RWPE2 (cell line): ENCODE data around the gene GMDS.

Experiments
- ATAC-seq: fragments of 200-7000 bp; cut with Tn5 transposase; 3 replicates; pipeline ENCODE4 v1.9.1; 2021; ENCODE audit warnings: low read depth
- DNase-seq: peaks from one replicate; pipeline ENCODE4 v3.0.0-alpha.2; 2020; ENCODE audit warnings: low spot score
- H3K27ac ChIP-seq: fragments of 450-650 bp; 2 replicates; pipeline ENCODE4 v1.5.1; 2017; ENCODE audit warnings: mild to moderate bottlenecking; ENCODE audit not compliant: poor library complexity, severe bottlenecking
- H3K27me3 ChIP-seq: fragments of 250-450 bp; sonication (Bioruptor Pico); 2 replicates; pipeline ENCODE4 v1.5.1; 2021; ENCODE audit warnings: mild to moderate bottlenecking, moderate library complexity; ENCODE audit not compliant: insufficient read depth, poor library complexity, severe bottlenecking
- H3K36me3 ChIP-seq: fragments of 250-450 bp; sonication (Bioruptor Pico); 2 replicates; pipeline ENCODE4 v1.5.1; 2020; ENCODE audit warnings: low read depth, mild to moderate bottlenecking, moderate library complexity
- H3K4me1 ChIP-seq: fragments of 250-450 bp; sonication (Bioruptor Pico); 2 replicates; pipeline ENCODE4 v1.5.1; 2021; ENCODE audit warnings: mild to moderate bottlenecking, moderate library complexity; ENCODE audit not compliant: insufficient read depth, poor library complexity, severe bottlenecking
- H3K4me3 ChIP-seq: fragments of 250-450 bp; sonication (Bioruptor Pico); 2 replicates; pipeline ENCODE4 v1.5.1; 2021; ENCODE audit warnings: mild to moderate bottlenecking, moderate library complexity; ENCODE audit not compliant: severe bottlenecking
- H3K9me3 ChIP-seq: fragments of 250-450 bp; sonication (Bioruptor Pico); 2 replicates; pipeline ENCODE4 v1.5.1; 2021; ENCODE audit warnings: mild to moderate bottlenecking, moderate library complexity; ENCODE audit not compliant: severe bottlenecking
- TF ChIP-seq, protein P1 (sequence below): fragments of 450-650 bp; IDR thresholded peaks from one replicate; pipeline ENCODE4 v1.5.1; 2017; ENCODE audit warnings: mild to moderate bottlenecking, moderate library complexity; ENCODE audit not compliant: poor library complexity, severe bottlenecking

The GMDS gene

GRCh38 chr6:1780251-1780867 is 465.0 kb downstream of the GMDS start:
- no peak for DNase-seq
- H3K9me3 ChIP-seq = no peaks in the 10 kb centered on the region
- no peak for ATAC-seq

DNA sequence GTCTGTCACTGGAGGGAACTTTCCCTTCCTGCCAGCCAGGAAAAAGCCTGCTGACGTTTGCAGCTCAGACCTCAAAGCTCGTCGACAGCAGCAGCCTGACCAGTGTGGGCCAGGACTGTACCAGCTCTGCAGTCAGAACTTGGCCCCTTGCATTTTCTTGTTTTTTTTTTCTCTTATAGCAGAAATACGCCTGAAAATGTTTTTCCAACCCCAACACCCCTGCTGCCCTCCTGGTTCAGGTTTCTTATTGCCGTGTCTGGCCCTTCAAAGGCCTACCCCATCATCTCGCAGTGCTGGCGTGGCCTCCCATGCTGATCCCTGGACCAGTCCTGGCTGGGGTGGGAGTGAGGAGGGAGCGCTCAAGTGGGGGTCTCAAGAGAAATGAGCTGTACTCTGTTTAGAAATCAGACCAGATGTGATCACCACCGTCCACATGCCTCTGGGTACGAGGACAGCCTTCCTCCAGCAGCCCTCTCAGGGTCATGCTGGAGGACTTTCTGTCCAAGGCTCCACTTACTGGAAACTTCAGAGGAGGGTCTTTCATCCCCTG is 466.6 kb downstream of the GMDS start:
- Histone ChIP-seq H3K4me3 (no peak overlapping the region), H3K9me3 (no peaks in the 10 kb centered on the region), H3K36me3 (no peaks in the 10 kb centered on the region), H3K27me3 (no peaks in the 10 kb centered on the region), H3K27ac (no peak overlapping the region), H3K4me1 (no peaks in the 10 kb centered on the region)
- DNase-seq (no peak), ATAC-seq (no peak)
- TF ChIP-seq, protein P1, sequence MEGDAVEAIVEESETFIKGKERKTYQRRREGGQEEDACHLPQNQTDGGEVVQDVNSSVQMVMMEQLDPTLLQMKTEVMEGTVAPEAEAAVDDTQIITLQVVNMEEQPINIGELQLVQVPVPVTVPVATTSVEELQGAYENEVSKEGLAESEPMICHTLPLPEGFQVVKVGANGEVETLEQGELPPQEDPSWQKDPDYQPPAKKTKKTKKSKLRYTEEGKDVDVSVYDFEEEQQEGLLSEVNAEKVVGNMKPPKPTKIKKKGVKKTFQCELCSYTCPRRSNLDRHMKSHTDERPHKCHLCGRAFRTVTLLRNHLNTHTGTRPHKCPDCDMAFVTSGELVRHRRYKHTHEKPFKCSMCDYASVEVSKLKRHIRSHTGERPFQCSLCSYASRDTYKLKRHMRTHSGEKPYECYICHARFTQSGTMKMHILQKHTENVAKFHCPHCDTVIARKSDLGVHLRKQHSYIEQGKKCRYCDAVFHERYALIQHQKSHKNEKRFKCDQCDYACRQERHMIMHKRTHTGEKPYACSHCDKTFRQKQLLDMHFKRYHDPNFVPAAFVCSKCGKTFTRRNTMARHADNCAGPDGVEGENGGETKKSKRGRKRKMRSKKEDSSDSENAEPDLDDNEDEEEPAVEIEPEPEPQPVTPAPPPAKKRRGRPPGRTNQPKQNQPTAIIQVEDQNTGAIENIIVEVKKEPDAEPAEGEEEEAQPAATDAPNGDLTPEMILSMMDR = no peak

More at GRCh38 chr6:1780251-1780867, 465.0 kb downstream of the GMDS start:
- no peaks in the 10 kb centered on the region for H3K36me3 ChIP-seq
- no peak overlapping the region for H3K4me3 ChIP-seq
- no peaks in the 10 kb centered on the region for H3K4me1 ChIP-seq
- no peak overlapping the region for H3K27ac ChIP-seq
- no peaks in the 10 kb centered on the region for H3K27me3 ChIP-seq
- TF ChIP-seq, protein P1 = no peak

- H3K4me1 ChIP-seq = no peaks in the 10 kb centered on the region
- no peak overlapping the region for H3K27ac ChIP-seq
- no peaks in the 10 kb centered on the region for H3K9me3 ChIP-seq
- H3K36me3 ChIP-seq = no peaks in the 10 kb centered on the region
- ATAC-seq = no peak
- no peak for DNase-seq
- no peak overlapping the region for H3K4me3 ChIP-seq
- TF ChIP-seq, protein P1 = no peak
- no peaks in the 10 kb centered on the region for H3K27me3 ChIP-seq
Observed at GRCh38 chr6:1777921-1778685, 467.3 kb downstream of the GMDS start.

GRCh38 chr6:1775441-1775840 is 470.0 kb downstream of the GMDS start:
- Histone ChIP-seq H3K9me3 (no peaks in the 10 kb centered on the region), H3K4me3 (no peak overlapping the region), H3K27ac (no peak overlapping the region), H3K36me3 (no peaks in the 10 kb centered on the region), H3K27me3 (no peaks in the 10 kb centered on the region), H3K4me1 (peaks cover 13% of the 10 kb centered on the region)
- ATAC-seq (no peak), DNase-seq (no peak)
- TF ChIP-seq, protein P1 = no peak
